Measurements from ENCODE around the gene FAR2.

DNA sequence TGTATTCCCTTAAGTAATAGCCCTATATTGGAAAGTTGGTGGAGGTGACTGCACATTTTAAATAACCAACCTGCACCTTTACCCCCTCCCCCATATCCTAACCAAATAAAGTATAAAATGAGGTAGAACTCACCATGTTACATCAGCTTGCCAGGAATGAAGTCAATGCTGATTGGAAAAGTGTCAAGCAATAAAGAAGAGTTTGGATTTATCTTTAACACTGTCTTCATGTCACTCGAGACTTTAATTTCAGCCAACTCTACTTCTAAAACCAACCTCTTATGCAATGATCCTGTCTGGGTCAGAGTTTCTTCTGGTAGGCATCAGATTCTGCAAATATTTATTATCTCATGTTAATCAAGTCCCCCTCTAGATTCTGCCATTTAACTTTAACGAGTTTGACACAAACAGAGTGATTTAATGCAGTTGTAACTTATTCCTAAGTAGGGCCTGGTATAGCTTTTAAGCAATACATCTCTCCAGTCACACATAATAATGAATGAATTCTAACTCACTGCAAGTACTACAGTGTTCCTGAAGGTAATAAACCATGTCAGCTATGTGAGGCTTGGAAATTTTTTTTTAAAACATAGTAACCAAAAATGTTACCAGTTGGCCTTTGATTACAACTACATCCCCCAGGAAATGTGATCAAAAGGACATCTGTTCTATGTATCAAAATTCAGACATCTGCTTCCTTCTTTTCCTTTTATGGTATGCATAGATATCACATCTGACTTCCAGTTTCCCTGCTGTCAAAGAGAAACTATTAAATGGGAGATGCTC lies 133.1 kb downstream of the FAR2 start:
- TF ChIP-seq, protein P1, sequence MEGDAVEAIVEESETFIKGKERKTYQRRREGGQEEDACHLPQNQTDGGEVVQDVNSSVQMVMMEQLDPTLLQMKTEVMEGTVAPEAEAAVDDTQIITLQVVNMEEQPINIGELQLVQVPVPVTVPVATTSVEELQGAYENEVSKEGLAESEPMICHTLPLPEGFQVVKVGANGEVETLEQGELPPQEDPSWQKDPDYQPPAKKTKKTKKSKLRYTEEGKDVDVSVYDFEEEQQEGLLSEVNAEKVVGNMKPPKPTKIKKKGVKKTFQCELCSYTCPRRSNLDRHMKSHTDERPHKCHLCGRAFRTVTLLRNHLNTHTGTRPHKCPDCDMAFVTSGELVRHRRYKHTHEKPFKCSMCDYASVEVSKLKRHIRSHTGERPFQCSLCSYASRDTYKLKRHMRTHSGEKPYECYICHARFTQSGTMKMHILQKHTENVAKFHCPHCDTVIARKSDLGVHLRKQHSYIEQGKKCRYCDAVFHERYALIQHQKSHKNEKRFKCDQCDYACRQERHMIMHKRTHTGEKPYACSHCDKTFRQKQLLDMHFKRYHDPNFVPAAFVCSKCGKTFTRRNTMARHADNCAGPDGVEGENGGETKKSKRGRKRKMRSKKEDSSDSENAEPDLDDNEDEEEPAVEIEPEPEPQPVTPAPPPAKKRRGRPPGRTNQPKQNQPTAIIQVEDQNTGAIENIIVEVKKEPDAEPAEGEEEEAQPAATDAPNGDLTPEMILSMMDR (conservative IDR thresholded peaks at IDR 0.05 in 1 of 2, IDR thresholded peaks at IDR 0.05 in 1 of 2; ENCODE audit: extremely low read depth in 1 of 2, insufficient read depth in 1 of 2, low read depth in 1 of 2, low read length in 2 of 2) = no peak
- TF ChIP-seq EZH2 (IDR thresholded peaks at IDR 0.05; ENCODE audit: borderline replicate concordance, low read length) = no peak
